GM19438 (cell line): ENCODE results near the gene CDK5RAP3.
"Not testable (repeated sequence)": the region's sequence is repeated elsewhere in the genome, so short reads cannot be mapped to it uniquely, and the experiment has no call there.

Experiments used
- ATAC-seq: cut with Tn5 transposase; IDR thresholded peaks from one replicate; pipeline ENCODE4 v1.9.1; 2021; ENCODE audit warnings: low read depth; ENCODE audit not compliant: unreplicated experiment

CDK5RAP3 gene

GRCh38 chr17:47970725-47971499, at the start of gene CDK5RAP3:
Gene CDK5RAP3, plus strand, starts transcription at chr17:47971113. Its CDS starts 34 bp downstream, at chr17:47971147.
- ATAC-seq, result peak; percentile 93

- ATAC-seq, result no peak
Observed at GRCh38 chr17:47924785-47925677, 45.9 kb upstream of the CDK5RAP3 start.

GRCh38 chr17:47925678-47925988, 45.3 kb upstream of the CDK5RAP3 start:
- no peak for ATAC-seq

- no peak for ATAC-seq
Observed at GRCh38 chr17:47927821-47928400, 43.0 kb upstream of the CDK5RAP3 start.

- no peak for ATAC-seq
Observed at GRCh38 chr17:47928415-47928814, 42.5 kb upstream of the CDK5RAP3 start.

- no peak for ATAC-seq
Observed at GRCh38 chr17:47929218-47930000, 41.5 kb upstream of the CDK5RAP3 start.

- no peak for ATAC-seq
Observed at GRCh38 chr17:47931848-47932247, 39.1 kb upstream of the CDK5RAP3 start.

GRCh38 chr17:47934856-47935255, 36.1 kb upstream of the CDK5RAP3 start:
- no peak for ATAC-seq

- ATAC-seq, result not testable (repeated sequence)
Observed at GRCh38 chr17:47935468-47935867, 35.4 kb upstream of the CDK5RAP3 start.

- no peak for ATAC-seq
Observed at GRCh38 chr17:47935961-47936360, 35.0 kb upstream of the CDK5RAP3 start.

- ATAC-seq, result no peak
Observed at GRCh38 chr17:47937941-47938340, 33.0 kb upstream of the CDK5RAP3 start.

- ATAC-seq, result peak; percentile 95
Observed at GRCh38 chr17:47941246-47942095, 29.4 kb upstream of the CDK5RAP3 start, which contains the start of gene PNPO. Gene PNPO, plus strand, starts transcription at chr17:47941571. Its CDS starts 105 bp downstream, at chr17:47941676.

GRCh38 chr17:47942096-47942510, 28.8 kb upstream of the CDK5RAP3 start:
- no peak for ATAC-seq

- no peak for ATAC-seq
Observed at GRCh38 chr17:47942568-47942967, 28.3 kb upstream of the CDK5RAP3 start.

GRCh38 chr17:47945080-47945479, 25.8 kb upstream of the CDK5RAP3 start:
- no peak for ATAC-seq

- no peak for ATAC-seq
Observed at GRCh38 chr17:47945529-47946508, 25.1 kb upstream of the CDK5RAP3 start.

GRCh38 chr17:47946516-47946915, 24.4 kb upstream of the CDK5RAP3 start:
- ATAC-seq, result no peak

- ATAC-seq, result no peak
Observed at GRCh38 chr17:47946929-47947397, 23.9 kb upstream of the CDK5RAP3 start.
